GM19397 (cell line): Measurements from ENCODE around the gene PLCB2.

Source experiments
- ATAC-seq: cut with Tn5 transposase; IDR thresholded peaks from one replicate; pipeline ENCODE4 v1.9.1; 2021; ENCODE audit warnings: mild to moderate bottlenecking, moderate library complexity; ENCODE audit not compliant: unreplicated experiment

PLCB2 gene

GRCh38 chr15:40328176-40328575 lies 20.4 kb upstream of the PLCB2 start:
- no peak for ATAC-seq

DNA sequence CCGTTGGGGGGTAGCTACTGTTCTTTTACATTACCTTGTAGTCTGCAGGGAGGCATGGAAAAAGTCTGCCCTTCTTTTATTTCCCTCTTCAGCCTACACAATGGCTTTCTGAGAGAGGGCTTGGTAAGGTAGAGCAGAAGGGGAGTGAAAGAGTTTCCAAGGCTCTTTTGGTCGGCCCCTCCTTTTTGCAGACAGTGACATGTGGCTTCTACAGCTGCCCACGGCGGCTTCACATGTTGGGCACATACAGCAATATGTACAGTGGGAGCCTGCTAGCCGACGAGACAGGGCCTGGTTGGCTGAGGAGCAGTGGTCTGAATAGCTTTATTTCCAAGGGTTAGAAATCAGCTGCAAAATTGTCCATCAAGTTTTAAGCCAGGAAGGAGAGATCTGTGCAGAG lies 19.7 kb upstream of the PLCB2 start:
- ATAC-seq, result no peak

GRCh38 chr15:40325700-40326099 lies 18.0 kb upstream of the PLCB2 start:
- no peak for ATAC-seq

DNA sequence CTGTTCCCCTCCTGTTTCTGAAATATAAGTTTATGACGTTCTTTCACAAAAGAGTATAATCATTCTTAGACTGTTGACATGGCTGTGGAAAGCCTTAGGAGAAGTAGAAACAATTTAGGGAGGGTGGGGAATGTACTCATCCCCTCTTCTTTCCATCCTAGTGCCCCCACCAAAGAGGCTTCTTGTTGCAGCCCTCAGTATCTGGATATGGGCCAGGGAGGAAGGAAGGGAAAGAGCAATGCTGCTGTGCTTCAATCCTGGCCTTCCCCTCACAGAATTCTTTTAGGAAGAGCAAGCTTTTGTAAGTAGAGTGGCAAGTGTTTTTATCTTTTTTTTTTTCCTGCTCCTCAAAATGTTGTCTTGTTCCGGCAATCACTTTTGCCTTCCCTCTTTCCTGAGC lies 17.5 kb upstream of the PLCB2 start:
- ATAC-seq, result no peak

GRCh38 chr15:40323953-40324937 lies 16.5 kb upstream of the PLCB2 start:
- peak; percentile 7 for ATAC-seq

DNA sequence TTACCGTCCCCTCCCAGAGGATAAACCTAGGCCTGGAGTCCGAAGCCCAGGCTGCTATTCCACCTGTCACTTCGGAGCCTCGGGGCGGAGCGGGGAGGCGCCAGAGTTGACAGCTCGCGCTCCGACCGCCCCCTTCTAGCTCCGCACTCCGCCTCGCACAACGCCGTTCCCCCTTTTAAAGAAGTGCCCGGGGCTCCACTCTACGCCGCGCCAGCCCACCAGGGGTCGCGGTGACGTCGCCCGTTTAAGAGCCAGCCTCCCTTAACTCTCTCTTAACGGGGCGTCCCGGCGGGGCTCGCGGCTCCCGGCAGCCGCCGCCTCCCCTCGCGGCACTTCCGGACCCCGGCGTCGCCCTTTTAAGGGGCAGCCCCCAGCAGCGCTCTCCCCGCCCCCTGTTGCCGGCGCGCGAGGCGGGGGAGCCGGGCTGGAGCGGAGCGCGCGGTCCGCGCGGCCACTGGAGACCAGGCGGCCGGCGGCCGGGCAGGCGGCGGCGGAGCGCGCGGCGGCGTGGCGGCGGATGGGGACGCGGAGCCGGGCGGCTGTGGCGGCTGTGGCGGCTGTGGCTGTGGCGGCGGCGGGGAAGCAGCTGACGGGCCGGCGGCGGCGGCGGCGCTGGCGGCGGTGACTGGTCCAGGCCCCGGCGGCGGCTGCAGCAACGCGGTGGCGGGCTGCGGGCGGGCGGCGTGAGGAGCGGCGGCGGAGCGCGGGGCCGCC lies 15.7 kb upstream of the PLCB2 start, which contains the start of gene INAFM2:
TSS of gene INAFM2 (plus strand) at position 454 of the 714 bp plus-strand sequence. CDS start 364 bp downstream, outside the sequence.
- peak; percentile 86 for ATAC-seq

GRCh38 chr15:40322531-40323238 lies 14.9 kb upstream of the PLCB2 start:
- no peak for ATAC-seq

DNA sequence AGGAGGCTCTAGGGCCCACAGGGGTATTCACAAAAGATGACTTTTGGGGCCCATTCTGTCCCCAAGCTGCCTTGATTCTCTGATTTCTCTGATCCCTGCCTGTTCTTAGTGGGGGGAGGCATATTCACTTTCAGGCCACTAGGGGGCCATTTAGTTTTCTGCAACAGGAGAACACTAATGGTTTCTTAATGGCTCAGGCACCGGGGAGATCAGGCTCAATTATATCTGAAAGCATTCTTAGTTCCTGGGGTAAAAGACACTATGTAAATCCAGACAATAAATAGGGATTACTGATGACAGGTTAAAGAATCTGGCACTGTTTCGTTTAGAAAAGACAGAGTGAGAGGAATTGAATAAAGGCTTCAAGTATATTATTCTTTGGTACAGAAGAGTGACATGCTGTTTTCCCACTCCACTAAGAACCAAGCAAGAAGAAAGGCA lies 13.2 kb upstream of the PLCB2 start:
- no peak for ATAC-seq

DNA sequence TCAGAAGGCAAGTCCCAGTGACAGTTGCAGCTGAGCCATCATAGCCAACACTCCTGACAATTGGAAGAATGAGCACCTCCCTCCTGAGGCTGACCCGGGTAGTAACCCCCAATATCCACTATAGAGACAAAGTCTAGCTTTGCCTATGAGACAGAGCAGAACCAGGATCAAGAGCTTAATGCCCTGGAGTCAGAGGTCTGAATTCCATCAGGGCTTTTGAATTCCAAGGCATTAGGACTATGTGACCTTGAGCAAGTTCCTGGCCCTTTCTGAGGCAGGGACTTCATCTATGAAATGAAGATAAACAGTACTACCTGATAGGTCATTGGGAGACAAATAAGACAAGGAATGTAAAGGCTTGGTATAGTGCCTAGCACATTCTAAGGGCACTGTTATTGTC lies 12.7 kb upstream of the PLCB2 start:
- no peak for ATAC-seq

DNA sequence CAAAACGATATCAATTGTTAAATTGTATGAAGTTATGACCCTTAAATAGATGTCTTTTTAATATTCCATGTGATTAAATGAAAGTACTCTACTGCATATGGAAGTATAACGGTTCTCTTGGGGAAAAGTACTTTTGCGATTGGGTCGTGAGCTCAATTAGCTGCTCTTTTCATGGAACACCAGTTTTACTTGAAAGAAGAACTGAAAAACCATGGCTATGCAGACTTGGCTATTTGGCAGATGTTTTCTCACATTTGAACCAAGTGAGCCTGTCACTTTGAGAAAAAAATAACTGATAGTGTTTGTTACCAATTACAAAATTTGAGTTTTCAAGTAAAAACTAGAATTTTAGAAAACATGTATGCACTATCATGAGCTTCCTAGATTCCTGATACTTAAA lies 9.8 kb upstream of the PLCB2 start:
- no peak for ATAC-seq

- ATAC-seq, result no peak
Measured at GRCh38 chr15:40316931-40317330, 9.2 kb upstream of the PLCB2 start.

DNA sequence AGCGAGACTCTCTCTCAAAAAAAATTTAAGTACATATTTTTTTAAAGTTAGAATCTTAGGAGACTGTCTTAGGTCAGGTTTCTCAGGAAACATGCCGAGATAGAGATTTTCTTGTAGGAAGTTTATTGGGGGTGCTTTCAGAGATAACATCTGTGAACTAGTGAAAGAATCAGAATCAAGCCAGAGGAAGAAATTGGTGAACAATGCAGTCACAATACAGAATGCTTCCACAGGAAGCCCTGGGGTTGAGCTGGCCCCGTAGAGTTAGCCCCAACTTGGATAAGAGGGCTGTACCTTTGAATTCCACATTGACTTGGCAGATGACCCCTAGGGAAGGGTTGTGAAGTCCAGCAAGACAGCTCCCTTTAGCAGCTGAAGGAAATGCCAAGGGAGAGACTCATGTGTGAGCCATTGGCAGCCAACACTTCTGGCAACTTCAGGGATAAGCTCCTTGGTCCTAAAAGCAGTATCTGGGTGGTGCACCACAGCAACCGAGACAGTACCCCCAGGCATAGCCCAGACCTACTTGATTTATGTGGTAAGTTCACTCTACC lies 7.1 kb upstream of the PLCB2 start:
- ATAC-seq, result no peak

DNA sequence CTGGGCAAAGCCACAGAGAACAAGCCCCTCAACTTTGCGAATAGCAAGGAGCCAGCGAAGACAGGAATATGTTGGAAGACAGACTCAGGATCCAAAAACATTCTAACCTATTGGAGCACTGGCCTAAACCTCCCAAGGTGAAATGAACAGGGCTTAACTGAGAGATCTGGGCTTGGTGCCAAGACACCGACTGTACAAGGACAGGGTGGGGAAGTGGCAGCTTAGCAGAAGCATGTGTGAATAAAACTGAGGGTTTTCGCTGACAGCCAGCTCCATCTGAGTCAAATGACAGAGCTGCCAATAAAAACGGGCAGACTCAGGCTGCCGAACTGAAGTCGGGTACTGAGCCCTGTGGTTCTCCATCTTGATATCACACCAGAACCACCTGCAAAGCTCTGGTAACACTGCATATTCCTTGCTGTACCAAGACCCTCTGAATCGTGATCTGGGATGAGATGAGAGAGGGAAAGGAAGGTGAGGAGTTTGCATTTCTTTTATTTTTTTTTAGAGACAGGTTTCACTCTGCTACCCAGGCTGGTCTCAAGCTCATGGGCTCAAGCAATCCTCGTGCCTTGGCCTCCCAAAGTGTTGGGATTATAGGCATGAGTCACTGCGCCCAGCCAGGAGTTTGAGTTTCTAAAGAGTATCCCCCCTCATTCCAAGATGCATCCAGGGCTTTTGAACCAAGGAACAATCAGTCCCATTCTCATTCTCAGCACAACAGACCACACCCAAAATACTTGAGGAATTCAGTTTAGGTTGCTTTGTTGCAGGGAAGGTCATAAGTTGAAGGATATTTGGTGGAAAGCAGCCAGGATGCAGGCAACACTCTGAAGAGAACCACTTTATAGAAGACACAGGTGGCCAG lies 6.0 kb upstream of the PLCB2 start:
- no peak for ATAC-seq

- ATAC-seq, result no peak
Measured at GRCh38 chr15:40312370-40313158, 4.8 kb upstream of the PLCB2 start.

DNA sequence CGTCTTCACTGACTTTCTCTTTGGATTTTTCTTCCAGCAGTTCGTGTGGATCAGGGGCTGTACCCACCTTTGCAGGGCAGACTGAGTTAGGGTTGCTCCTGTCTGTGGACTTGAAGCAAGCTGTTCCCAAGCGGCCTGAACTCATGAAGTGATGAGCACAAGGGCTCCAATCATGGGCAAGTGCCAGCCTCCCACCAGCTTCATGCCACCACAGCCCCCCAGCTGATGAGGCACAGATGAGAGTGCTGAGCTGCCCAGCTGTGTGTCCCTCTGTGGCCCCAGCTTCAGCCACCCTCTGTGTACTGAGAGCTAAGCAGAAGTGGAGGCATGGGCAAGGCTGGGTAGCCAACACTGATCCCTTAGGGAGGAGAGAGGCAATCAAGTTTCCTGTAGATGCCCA lies 3.3 kb upstream of the PLCB2 start:
- no peak for ATAC-seq

DNA sequence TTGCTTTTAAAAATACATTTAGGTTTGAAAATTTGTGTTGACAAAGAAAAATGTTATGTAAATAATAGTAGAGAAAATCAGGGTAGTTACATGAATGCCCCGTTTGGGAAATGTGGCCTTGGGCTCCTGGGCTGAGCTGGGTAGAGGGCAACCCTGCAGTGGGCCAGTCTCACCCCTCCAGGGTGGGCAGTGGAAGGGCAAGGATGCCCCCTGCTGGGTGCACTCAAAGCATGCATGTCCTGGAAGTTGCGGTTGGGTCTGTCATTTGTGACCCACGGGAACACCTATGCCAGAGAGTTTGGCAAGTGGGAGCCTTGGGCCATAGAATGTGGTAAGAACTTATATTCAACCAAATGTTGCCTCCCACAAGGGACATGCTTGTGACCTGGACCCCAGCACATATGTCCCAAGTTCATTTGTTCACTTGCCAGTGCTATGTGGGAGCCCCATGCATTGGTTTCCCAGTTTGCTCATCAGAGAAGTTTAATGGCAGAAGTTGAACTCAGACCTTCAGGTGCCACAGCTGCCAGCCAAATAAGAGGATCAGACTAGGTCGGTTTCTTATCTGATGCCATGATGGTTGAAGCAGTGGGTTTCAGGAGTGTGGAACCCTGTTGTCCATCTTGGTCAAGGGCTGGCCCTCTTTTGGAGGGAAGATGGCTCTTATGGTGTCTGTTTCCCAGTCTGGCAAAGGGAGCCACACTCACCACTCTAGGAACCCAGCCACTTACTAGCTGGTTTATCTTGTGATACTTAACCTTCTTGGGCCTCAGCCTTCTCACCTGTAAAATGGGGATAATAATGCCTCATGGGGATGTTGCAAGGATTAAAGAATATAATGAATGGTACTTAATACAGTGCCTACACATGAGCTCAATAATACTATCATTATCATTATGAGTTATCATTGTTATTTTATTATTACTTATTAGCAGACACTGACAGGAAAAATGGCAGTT lies 2.5 kb upstream of the PLCB2 start:
- no peak for ATAC-seq

- no peak for ATAC-seq
Measured at GRCh38 chr15:40309344-40309862, 1.7 kb upstream of the PLCB2 start.

- ATAC-seq, result no peak
Measured at GRCh38 chr15:40306908-40307307, 827 bp downstream of the PLCB2 start.
